Nucleus accumbens (tissue), 56 donors: ENCODE measurements around the gene CXCR6.

Experiments
- DNase-seq, 56 donors: peaks; one replicate each; lab custom pipeline; 2025; lab: John Stamatoyannopoulos, UW

The CXCR6 gene

DNA sequence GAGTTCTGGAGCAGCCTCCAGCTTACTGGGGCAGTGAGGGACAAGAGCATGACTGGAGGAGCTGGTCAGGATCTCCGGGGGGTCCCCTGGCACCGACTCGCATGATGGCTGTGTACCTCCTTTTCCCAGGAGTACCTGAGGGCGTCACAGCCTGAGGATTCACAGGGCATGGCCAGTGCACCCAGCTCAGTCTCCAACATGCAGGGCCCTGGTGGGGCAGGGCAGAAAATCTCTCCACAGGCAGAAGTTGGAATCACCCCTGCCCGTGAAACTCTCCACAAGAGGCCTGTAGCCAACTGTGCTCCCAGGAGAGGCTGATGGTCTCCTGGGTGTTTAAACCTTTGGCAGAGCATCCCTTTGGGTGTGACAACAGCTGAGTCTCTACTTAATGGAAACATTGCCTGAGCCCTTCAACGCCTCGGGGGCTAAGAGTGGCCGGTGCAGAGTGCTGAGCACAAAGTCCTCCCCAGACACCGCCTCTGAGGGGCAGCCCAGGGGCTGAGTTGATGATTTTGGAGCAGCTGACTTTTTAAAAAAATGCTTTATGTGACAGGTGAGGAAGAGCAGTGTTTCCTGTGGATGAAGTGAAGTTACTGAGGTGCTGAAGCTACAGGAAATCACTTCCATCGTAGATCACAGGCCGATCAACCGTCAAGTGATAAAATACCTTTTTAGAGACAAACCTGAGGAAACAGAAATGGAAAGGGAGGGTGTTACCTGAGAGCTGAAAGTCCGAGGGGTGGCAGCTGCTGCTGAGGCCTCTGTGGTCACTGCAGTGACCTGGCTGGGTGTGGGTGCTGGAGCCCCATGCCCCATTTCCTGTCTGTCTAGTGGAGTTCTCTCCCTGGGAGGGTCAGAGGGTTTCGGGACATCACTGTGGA lies 21.9 kb upstream of the CXCR6 start:
- no peak for DNase-seq

DNA sequence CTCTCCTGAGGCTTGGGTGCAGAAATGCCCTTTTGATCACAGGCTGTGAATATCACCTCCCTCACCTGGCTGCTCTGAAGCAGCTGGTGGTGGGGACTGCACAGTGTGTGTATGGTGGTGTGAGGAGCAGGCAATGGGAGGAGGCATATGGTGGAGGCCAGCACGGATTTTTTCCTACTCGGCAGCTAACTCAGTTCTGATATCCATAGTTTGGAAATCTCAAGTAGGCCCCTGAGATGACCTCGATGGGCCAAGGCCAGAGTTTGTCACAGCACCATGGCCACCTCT lies 21.3 kb upstream of the CXCR6 start:
- no peak for DNase-seq

DNA sequence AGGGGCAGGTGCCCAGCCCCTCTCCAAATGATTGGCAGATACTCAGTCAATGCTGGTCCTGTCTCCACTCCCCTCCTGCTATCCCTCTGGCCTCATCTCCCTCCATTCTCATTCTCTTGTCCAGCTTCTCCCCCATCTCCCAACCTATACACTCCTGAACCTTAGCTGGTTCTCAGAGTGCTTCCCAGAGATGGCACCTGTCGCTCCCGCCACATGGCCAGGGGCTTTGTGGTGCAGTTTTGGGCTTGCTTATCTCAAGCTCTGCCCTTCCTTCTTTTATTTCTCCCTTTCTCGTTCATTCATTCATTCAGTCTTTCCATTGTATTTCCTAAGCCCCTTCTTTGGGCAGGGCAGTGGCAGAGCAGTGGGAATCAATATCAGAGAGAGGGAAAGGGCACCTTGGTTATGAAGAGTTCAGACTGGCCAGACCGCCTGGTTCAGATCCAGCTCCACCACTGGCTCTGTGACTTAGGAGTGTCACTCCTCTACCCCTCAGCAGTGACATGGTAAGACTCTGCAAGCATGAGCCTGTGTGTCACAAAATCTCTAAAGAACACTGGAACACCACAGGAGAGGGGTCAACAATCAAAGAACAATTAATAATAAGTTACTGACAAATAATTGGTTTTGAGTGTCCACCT lies 20.2 kb upstream of the CXCR6 start:
- DNase-seq: no peak

DNA sequence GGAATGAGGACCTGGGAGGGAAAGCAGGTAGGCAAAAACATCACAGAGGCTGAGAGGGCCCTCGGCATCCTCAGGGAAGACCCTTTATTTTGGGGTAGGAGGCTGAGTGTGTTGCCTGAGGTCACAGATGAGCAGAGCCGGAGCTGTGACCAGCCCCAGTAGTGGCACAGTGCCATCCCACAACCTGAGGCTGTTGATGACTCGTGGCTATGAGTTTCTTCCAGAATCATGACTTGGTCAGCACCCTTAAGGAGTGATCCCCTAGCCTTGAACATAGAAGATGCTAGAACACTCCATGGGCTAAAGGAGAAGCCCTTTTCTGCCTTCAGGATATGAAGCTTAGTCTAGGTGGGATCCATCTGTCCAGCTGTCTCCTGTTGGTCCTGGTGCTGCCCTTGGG lies 19.5 kb upstream of the CXCR6 start:
- DNase-seq: no peak

DNA sequence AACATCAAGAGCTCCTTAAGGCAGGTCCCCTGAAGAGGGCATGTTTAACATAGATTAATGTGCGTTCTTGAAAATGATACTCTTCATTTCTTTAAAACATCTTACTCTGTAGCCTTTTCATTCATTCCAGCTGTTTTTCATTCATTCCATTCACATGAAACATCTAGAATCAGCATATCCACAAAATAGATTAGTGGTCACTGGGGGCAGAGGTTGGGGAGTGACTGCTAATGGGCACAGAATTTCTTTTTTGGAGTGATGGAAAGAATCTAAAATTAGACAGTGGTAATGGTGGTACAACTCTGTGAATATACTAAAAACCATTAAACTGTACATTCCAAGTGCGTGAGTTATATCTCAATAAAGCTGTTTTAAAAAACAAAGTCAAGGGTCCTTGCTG lies 15.4 kb upstream of the CXCR6 start:
- DNase-seq: no peak

DNA sequence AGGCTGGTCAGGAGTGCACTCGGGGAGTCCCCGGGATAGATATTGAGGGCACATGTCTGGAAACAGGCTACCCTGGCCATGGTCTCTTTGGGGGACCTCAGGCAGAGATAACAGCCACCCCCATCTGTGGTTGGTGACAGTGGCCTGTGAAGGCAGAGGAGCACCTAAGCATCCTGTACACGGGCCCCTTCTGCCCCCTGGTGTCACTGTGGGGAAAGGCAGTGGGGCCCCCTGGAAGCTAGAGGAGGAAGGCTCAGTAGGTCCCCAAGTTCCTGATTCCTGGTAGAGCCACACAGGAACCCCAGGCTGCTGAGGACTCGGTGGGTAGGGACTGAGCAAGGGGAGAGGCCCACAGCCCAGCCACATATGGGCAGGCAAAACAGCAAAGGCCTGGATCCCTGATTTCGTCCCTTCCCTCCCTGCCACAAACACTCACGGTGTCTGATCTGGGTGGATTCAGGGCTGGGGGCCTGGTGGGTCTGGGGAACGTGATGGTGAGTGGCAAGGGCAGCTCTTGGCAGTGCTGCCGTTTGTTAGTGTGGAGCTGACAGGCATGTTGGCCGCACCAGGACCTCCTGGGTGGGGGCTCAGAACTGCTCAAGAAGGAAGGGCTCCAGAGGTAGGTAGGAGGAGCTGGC lies 14.1 kb upstream of the CXCR6 start:
- peak in 20 of 56 donors; percentile 1 to 61 (median 12) for DNase-seq

DNA sequence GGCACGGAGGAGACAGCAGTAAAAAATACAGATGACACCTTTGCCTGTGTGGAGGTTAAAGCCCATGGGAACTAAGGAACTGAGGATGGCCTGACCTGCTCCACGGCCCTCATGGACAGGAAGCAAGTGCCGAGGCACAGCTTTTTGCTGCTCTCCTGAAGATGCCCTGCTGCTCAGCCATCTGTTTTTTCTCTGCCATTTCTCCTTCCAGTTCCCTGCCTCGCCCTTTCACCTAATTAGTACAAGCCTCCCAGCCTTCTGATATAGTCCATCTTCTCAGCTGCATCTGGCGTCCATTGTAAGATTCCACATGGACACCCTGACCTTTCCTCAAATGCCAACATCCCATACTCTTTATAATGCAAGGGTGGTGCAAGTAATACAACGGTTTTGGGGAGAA lies 11.8 kb upstream of the CXCR6 start:
- no peak for DNase-seq

DNA sequence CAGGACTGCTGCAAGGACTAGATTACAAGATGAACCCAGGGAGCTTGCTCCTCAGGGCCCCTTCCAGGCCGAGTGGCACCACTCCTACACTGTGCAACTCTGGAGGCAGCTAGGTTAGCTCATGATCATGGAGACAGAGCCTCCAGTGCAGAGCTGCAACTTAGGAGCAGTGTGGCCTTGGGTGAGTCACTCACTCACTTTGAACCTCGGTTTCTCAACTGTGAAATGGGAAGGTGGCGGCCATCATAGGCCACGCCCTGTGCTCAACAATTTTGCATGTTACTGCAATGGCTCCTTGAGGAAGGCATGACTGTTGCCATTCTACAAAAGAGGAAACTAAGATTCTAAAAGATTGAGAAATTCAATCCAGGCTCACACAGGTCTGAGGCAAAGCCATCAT lies 11.2 kb upstream of the CXCR6 start:
- DNase-seq: no peak

DNA sequence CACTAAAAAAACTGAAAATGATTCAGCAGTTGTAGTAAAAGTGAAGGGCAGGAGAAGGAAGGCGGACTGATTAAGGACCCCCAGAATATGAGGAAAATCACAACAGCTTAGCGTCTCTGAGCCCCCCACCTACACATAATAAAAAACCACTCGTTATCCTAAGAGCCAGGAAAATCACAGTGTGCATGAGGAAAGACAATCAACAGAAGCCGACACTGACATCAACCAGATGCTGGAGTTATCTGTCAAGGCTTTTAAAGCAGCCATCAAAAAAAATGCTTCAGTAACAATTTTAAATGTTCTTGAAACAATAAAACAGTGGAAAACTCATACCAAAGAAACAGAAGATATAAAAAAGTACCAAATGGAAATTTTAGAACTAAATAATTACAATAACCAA lies 9.7 kb upstream of the CXCR6 start:
- DNase-seq: no peak

DNA sequence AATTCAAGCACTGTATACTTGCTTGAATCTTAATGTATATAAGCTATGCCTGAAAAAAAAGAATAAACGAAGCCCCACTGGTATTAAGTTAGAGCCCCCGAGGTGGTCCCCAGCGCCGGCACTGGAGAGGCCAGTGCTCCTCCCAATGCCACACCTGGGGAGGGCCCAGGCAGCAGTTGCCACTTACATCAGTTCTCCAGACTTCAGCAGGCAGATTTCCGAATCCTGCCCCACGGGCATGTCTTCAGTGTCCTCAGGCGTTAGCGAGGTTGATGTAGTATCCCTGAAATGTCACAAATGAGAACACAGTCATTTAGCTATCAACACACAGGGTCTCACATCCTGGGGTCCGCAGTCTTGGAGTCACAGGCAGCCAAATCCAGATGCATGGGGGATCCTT lies 7.0 kb upstream of the CXCR6 start:
- DNase-seq: no peak

DNA sequence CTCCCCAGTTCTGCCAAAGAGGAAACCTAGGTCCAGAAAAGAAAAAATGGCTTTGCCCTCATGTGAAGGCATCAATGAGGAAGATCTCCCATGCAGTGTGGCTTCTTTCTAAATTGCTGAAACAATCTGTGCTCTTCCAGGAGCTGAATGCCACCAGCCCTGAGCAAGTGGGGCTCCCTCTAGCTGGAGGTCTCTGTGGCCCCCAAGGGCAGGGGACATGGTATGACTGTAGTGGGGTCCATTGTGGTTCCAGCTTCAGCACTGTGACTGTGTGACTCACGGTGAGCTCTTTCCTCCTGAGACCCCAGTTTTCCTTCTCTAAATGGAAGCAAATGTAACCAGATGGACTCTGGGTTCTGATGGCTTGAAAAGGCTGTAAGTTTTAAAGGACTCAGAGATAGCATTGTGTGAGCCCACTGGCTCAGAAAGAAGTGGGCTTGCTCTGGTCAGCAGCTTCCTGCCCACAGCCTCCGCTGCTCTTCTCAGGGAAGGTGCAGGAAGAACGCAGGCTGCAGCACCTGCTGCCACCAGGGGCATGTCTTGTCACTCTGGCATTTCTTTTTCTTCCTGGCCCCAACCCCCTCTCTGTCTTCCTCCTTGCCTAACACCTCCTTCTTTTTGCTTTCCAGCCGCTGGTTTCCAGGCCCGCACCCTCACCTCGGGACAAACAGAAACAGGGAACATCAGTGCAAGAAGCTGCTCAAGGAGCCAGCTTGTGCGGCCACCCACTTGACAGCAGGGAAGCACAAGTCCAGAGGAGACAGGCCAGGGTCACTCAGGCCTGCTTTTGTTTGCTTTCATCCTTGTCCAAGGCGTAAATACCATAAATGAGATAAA lies 5.8 kb upstream of the CXCR6 start:
- no peak for DNase-seq

DNA sequence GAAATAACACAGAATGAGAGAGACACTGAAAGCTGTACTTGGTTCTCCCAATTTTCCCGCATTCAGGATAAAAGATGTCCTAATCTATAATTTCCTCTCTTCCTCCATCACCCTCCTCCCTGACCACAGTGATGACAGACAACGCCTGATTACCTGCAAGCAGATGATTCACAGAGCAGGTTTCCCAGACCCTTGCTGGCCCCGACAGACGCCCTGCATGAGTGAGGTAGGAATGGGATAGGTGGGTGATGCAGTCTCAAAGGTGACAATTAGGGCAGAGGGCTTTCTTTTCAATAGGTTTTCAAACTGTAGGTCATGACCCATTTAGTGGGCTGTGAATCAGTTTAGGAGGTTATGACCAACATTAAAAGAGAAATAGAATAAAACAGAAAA lies 5.2 kb upstream of the CXCR6 start:
- DNase-seq: no peak

DNA sequence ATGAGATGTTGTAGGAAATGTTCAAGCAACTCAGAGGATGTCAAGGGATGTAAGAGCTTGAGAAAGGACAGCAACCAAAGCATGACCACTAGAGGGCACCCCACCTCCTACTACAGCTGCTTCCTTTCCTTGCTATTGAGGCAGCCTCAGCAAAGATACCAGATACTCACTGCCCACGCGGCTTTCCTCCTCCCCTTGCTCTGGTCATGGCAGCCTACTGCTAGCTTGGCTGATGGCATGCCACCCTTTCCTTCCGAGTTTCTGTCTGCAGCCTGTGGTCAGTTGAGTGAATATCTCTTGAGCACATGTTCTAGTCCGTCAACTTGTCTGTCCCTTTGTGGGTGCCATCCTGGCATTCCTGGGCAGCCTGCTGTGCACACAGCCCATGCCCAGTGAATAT lies 4.4 kb upstream of the CXCR6 start:
- DNase-seq: peak in 55 of 56 donors; percentile 9 to 94 (median 69)

DNA sequence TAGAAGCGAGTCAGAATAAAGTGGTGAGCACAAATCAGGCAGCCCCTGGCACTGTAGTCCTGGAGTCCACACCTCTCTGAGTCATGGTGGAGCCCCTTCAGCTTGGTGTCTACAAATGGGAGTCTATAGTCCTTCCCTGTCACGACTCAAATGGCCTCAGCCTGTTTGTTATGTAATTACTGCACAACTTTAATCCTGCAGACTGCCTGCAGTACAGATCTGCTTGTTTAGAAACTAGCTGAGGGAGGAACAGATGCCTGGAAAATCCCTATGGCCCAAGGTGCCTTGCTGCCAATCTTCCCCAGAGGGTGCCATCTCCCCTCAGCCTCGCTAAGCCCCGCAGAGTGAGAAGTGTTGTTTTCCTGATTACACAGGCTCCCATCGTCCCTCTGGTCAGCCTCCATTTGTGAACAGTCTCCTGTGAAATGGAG lies 3.9 kb upstream of the CXCR6 start:
- DNase-seq: peak in 3 of 56 donors; percentile 19 to 32 (median 23)

DNA sequence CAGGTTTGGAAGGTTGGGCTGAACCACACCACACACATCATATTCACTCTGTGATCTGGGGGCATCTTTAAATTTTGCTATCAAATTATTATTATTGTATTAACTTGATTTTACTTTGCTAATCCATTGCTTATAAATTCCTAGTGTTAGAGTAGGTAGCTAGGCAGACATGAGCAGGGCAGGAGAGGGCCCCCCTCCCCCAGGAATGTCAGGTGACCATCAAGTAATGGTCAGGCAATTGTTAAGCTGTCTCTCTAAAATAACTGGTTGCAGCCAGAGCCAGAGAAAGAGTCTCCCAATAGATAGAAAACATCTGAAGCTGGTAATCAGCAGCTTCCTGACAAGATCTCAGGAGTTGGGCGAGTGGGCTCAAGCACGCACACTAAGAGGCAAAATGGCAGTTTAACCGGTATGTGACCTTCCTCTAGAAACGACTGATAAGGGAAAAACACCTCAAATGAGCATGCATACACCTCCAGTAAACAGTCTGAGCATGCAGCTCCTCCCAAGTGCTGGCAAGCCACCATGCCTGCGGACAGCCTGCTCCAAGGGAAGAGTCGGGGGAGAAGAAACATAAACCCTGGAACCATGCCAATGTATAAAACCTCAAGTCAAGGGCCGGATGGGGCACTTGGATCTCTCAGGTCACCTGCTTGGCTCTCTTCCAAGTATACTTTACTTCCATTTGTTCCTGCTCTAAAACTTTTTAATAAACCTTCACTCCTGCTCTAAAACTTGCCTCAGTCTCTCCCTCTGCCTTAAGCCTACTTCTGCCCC lies 3.1 kb upstream of the CXCR6 start:
- DNase-seq: no peak

DNA sequence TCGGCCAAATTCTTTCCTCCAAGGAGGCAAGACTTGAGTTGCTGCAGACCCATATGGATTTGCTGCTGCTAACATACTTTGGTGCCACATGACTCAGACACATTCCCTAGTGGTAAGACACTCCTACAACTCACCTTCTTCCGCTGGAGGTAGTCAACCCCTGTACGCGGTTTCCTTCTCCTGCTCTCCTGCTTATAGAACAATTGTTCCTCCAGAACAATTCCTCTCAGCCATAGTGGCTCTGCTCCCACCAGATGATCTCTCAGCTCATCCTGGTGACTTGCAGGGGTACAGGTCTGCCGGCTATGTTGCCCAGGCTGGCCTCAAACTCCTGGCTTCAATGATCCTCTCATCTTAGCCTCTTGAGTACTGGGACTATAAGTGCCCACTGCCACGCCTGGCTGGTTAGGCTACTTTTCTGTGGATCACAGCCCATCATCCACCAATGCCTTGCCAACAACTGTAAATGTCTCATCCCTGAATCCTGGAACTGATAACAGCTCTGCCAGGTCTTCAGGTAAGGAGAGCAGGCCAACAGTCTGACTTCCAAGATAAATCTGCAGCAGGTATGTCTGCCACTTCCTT lies 2.4 kb upstream of the CXCR6 start:
- DNase-seq: no peak

DNA sequence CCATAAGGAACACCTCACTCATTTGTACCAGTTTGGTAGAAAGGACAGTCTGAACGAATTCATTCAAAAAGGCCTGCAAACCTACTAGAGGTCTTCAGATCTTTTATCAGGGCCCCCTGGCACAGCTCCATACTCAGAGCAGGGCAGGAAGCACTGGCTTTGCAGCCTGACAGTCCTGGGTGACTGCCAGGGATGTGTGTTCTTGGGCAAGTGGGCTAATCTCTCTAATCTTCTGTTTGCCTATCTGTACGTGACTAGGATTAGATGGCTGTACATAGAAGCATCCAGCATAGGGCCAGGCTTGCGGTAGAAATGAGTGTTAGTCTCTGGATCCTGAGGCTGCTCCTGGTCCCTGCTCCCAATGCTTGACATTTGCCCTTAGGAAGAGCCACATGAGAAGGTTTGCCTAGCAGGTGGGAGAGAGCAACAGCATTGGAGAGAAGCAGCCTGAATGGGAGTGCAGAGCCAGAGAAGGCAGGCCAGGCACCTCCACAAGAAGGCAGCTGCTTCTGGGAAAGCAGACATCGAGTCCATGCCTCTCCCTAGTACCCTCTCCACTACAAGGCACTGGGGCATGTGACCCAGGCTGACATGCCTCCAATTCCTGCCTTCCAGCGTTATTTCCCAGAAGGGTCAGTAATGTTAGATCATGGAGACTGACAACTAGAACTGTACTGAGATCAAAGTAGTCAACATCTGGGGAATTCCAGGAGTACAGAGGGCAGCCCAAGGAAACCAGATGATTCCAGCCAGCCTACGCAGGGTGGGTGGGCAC lies 1.0 kb upstream of the CXCR6 start:
- DNase-seq: no peak

DNA sequence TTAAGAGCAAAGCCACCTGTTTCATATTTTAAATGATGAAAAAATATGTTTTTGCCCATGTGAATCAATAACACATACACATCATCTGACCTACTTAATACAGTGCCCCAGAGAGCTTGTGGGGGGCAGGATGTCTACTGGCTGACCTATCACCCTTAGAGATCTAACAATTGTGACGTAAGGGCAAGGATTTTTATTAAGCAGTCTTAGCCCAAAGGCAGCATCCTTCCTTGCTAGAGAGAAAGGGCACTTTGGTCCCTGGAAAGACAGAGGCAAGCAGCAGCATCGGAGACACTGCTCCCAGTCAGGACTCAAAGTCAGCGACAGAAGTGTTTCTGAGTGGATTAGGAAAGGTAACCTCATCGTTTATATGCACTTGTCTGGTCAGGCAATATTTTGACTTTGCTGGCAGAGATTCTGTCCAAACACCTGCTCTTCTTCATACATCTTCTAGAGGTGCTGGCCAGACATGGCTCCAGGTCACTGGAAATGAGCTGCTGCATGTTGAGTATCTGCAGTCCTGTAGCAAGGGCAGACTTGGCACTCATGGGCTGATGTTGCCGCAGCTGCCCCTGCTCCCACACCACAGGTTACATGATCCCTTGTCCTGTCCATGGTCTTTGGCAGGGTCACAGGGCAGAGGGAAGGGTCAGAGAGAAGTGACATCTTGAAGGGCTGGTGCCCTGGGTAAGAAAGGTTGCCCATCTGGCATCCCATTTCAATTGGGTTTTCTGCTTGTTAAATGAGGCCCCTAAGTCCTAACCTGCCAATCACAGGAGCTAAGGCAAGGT lies 1.8 kb downstream of the CXCR6 start:
- DNase-seq: no peak
